DOHH2 (cell line): ENCODE results near the gene BMP6.

Source experiments
- CTCF ChIP-seq: fragments of 200-600 bp; sonication (generic); IDR thresholded peaks from one replicate; pipeline ENCODE4 v1.5.1; 2014; ENCODE audit warnings: antibody characterized with exemption, mild to moderate bottlenecking, low read depth, low read length; ENCODE audit not compliant: poor library complexity, severe bottlenecking
- EZH2phosphoT487 ChIP-seq: fragments of 200-600 bp; sonication (generic); IDR thresholded peaks from 2 replicates; pipeline ENCODE4 v1.6.1; 2017; ENCODE audit warnings: borderline replicate concordance, mild to moderate bottlenecking, antibody characterized with exemption, low read length, moderate library complexity, mixed read lengths

GRCh38 chr6:7921632-7922092 lies 195.8 kb downstream of the BMP6 start:
- TF ChIP-seq CTCF (no peak), EZH2phosphoT487 (no peak)
